ENCODE results near the gene CDC7.
A peak's percentile ranks its signal among the peaks of the same experiment; 100 is the strongest.

The CDC7 gene

GRCh38 chr1:91546301-91546581 is 45.6 kb downstream of the CDC7 start:
- TF ChIP-seq, protein P1, sequence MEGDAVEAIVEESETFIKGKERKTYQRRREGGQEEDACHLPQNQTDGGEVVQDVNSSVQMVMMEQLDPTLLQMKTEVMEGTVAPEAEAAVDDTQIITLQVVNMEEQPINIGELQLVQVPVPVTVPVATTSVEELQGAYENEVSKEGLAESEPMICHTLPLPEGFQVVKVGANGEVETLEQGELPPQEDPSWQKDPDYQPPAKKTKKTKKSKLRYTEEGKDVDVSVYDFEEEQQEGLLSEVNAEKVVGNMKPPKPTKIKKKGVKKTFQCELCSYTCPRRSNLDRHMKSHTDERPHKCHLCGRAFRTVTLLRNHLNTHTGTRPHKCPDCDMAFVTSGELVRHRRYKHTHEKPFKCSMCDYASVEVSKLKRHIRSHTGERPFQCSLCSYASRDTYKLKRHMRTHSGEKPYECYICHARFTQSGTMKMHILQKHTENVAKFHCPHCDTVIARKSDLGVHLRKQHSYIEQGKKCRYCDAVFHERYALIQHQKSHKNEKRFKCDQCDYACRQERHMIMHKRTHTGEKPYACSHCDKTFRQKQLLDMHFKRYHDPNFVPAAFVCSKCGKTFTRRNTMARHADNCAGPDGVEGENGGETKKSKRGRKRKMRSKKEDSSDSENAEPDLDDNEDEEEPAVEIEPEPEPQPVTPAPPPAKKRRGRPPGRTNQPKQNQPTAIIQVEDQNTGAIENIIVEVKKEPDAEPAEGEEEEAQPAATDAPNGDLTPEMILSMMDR (IDR thresholded peaks at IDR 0.05; ENCODE audit: low read length, missing control alignments): no peak
- no peak for DNase-seq (ENCODE audit: low read depth)
- no peak overlapping the region for H3K4me3 ChIP-seq (replicated peaks; ENCODE audit: low read depth, low read length)

DNA sequence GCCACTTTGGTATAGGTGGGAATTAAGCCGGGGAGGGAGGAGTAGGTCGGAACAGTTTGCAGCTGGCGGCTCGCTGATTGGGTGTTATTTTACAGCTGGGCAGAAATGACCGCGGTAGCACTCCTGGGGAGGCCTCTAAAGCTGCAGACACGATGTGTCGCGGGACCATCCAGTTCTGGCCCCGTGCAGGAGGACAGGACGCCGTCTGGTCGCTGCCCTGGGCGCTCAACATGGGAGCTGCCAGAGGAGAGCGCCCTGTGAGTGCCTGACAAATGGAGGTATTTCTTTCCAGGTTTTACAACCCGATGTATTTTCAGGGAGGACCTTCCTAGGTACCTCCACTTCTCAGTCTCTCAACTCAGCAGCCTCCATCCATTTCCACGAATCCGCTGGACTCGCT is 46.2 kb downstream of the CDC7 start:
- H3K4me3 ChIP-seq (replicated peaks; ENCODE audit: low read depth, low read length): no peak overlapping the region
- no peak for DNase-seq (ENCODE audit: low read depth)
- TF ChIP-seq, protein P1 (IDR thresholded peaks at IDR 0.05; ENCODE audit: low read length, missing control alignments): peak; percentile 23

DNA sequence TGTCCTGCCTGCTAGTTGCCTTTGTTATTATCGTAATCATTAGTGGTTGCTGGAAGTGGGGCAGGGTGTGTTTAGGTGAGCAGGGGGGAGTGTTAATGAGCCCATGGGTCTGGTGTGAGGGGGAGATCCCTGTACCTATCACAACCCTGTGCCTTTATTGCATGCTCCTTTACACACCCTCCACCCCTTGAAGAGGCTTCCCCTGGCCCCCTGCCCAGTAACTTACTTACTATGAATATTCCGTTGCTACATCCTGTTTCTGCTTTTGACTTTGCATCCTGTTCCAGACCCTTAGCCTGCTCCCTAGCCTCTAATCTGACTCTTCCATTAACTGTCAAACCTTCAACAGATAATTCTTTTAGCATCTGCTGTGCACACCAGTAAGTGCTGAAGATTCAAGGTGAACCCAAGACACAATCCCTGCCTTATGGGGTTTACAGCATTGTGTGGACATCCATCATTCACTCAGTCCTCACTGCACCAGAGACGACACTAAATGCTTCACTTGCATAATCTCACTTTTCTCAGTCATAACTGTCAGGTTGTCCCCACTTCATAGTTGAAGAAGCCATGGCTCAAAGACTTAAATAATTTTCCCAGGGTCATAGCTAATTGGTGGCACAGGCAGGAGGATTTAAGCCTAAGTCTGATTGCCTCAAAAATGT is 47.9 kb downstream of the CDC7 start:
- no peak overlapping the region for H3K4me3 ChIP-seq (replicated peaks; ENCODE audit: low read depth, low read length)
- DNase-seq (ENCODE audit: low read depth): no peak
- TF ChIP-seq, protein P1 (IDR thresholded peaks at IDR 0.05; ENCODE audit: low read length, missing control alignments): no peak

DNA sequence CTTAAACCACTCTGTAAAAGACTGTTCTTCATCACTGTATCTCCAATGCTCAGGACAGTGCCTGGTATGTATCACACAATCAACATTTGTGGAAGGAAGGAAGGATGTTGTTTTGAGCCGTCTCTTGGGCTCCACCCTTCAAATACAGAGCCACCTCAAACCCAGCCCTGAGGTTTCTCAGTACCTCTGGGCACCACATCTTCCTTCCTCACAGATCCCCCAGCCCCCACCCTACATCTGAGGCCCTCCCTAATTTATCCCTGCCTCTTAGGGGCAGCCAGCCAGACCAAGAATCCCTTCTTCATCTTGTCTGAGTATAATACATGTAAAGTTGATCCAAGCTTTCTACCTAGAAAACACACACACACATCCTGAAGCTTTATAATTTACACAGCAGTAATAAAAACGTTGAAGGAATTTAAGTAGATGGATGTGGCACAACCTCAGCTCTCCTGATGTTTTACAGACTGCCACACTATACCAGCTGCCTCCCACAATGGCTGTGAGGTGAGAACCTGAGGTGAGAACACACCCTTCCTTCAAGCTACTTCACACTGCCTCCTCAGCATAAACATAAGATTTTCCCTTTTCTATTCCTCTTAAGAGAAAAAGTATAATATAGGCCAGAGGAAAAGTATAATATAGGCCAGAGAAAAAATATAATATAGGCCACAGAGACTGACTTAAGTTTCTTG is 48.5 kb downstream of the CDC7 start:
- H3K4me3 ChIP-seq (replicated peaks; ENCODE audit: low read depth, low read length): no peak overlapping the region
- DNase-seq (ENCODE audit: low read depth): no peak
- TF ChIP-seq, protein P1 (IDR thresholded peaks at IDR 0.05; ENCODE audit: low read length, missing control alignments): no peak

DNA sequence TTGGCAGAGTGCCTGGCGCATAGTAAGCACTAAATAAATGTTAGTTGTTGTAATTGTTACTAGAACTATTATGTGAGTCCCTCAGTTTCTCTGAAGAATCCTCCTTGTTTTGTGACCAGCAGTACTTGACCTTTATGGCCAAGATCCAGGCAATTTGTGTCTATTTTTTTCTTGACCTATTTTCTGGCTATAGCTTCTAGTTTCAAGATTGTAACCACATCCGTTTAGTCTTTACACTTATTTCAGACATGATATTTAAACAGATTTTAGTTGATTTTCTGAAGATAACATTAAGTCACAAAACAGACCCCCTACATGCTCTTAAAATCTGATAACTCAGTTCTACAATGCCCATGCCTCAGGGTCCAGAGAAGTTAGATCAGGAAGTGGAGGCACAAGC is 50.3 kb downstream of the CDC7 start:
- DNase-seq (ENCODE audit: low read depth): no peak
- TF ChIP-seq, protein P1 (IDR thresholded peaks at IDR 0.05; ENCODE audit: low read length, missing control alignments): no peak
- H3K4me3 ChIP-seq (replicated peaks; ENCODE audit: low read depth, low read length): no peak overlapping the region

DNA sequence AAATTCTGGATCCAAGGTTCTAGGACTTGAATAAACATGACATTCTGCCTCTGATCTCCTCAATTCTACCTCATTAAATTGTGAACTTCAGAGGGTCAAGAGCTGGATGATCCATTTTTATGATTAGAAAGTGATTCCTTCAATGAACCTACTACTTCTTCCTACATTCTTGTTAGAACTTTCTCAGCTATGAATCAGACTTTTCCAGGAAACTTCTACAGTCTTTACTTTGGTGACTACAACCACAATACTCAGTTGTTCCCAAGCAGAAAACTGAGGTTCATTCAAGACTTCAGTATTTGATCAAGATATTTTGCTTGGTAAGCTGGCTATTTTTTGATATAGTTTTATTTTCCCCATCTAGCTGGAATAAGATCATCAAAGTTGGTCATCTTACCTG is 51.4 kb downstream of the CDC7 start:
- peak; percentile 11 for DNase-seq (ENCODE audit: low read depth)
- TF ChIP-seq, protein P1 (IDR thresholded peaks at IDR 0.05; ENCODE audit: low read length, missing control alignments): no peak
- H3K4me3 ChIP-seq (replicated peaks; ENCODE audit: low read depth, low read length): no peak overlapping the region

- TF ChIP-seq, protein P1 (IDR thresholded peaks at IDR 0.05; ENCODE audit: low read length, missing control alignments): no peak
- no peak overlapping the region for H3K4me3 ChIP-seq (replicated peaks; ENCODE audit: low read depth, low read length)
- peak; percentile 14 for DNase-seq (ENCODE audit: low read depth)
Observed at GRCh38 chr1:91552596-91552995, 51.9 kb downstream of the CDC7 start.
